Amygdala (tissue), 56 donors: ENCODE results near the gene TMEM150C.
A peak's percentile ranks its signal among the peaks of the same experiment; 100 is the strongest.

Experiments used
- DNase-seq, 56 donors: peaks; one replicate each; lab custom pipeline; 2025; lab: John Stamatoyannopoulos, UW

TMEM150C gene

DNA sequence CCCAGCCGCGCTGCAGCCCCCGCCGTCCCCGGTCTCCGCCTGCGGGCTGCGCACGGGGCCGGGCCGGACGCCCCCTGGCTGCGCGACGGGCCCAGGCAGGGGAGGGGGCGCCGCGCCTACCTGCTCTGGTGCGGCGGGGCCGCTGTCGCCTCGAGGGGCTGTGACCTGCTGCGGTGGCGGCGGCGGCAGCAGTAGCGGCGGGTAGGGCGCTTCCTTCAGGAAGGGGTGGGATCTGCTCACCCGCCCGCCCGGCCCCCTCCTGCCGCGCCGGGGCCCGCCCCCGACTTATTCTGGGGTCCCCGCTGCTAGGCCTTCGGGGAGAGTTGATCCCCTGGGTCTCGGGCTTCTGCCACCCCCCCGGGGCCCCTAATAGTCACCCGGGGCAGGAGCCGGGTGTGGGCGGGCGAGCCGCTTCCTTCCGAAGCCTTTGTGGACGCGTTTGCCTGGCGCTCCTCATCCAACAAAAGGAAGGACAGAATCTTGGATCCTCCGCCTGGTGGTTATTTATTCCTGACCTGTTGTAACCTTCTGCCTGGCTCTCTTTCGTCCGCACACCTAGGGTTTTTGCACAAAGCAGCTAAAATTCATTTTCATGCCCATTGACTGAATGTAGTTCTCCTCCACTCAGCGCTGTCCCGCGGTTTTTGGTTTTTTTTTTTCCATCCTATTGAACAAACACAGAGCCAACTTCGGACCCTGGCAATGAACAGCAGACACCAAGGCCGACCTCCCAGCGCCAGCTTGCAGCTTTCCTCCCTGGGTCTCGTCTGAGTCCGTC lies at the start of gene TMEM150C:
Gene TMEM150C, minus strand, starts transcription at position 203 of the 778 bp plus-strand sequence. CDS start 57,331 bp downstream, outside the sequence.
- peak in 29 of 56 donors; percentile 2 to 65 (median 26) for DNase-seq

DNA sequence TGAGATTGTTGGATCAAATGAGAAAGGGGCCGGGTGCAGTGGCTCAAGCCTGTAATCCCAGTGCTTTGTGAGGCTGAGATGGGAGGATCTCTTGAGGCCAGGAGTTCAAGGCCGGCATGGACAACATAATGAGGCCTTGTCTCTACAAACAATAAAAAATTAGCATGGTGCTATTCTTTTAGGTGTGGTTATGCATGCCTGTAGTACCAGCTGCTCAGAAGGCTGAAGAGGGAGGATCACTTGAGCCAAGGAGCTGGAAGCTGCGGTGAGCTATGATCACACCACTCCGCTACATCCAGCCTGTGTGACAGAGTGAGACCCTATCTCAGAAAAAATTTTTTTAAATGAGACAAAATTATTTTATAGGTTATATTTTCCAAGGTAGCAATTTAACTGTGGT lies 49.7 kb upstream of the TMEM150C start:
- DNase-seq, result no peak

GRCh38 chr4:82610041-82610440 lies 48.3 kb upstream of the TMEM150C start:
- no peak for DNase-seq

- DNase-seq, result no peak
Observed at GRCh38 chr4:82606622-82607021, 44.8 kb upstream of the TMEM150C start.

DNA sequence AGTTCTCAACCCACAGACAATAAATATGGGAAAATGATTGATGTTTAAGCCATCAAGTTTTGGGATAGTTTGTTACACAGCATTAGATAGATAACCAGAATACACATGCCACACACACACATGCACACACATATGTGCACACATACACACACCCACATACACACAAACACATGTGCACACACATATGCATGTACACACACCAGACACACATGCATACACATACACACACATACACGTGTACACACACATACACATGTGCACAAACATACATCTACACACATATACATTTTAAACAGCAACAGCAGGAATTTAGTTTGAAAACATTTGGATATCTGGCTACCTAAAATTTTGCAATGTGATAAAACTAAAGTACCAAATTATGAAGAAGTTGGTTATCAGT lies 42.7 kb upstream of the TMEM150C start:
- DNase-seq, result no peak

GRCh38 chr4:82601242-82602015 lies 39.6 kb upstream of the TMEM150C start:
- DNase-seq, result no peak

GRCh38 chr4:82599336-82599735 lies 37.5 kb upstream of the TMEM150C start:
- DNase-seq, result no peak

GRCh38 chr4:82594456-82594855 lies 32.7 kb upstream of the TMEM150C start:
- no peak for DNase-seq

GRCh38 chr4:82593411-82593810 lies 31.6 kb upstream of the TMEM150C start:
- DNase-seq, result no peak

DNA sequence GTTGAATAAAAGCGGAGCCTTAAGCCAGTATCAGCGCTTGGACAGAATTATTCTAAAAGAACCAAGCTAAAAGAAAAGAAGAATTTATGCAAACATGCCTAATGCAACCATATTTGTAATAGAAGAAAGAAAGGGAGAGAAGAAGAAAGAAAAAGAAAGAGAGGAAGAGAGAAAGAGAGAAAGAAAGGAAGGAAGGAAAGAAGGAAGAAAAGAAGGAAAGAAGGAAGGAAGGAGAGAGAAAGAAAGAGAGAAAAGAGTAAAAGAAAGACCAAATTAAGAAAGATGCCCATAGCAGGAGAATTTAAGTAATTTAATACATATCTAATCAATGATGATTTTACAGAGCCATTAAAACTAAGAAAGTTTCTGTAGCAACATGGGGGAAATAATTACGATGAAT lies 30.9 kb upstream of the TMEM150C start:
- DNase-seq, result no peak

- DNase-seq, result no peak
Observed at GRCh38 chr4:82591592-82591991, 29.8 kb upstream of the TMEM150C start.

- DNase-seq, result no peak
Observed at GRCh38 chr4:82589756-82590155, 28.0 kb upstream of the TMEM150C start.

GRCh38 chr4:82588771-82589270 lies 27.0 kb upstream of the TMEM150C start:
- DNase-seq, result no peak

GRCh38 chr4:82587826-82588540 lies 26.2 kb upstream of the TMEM150C start:
- DNase-seq, result no peak

- DNase-seq, result peak in 10 of 56 donors; percentile 3 to 22 (median 6)
Observed at GRCh38 chr4:82585690-82586435, 24.1 kb upstream of the TMEM150C start.

DNA sequence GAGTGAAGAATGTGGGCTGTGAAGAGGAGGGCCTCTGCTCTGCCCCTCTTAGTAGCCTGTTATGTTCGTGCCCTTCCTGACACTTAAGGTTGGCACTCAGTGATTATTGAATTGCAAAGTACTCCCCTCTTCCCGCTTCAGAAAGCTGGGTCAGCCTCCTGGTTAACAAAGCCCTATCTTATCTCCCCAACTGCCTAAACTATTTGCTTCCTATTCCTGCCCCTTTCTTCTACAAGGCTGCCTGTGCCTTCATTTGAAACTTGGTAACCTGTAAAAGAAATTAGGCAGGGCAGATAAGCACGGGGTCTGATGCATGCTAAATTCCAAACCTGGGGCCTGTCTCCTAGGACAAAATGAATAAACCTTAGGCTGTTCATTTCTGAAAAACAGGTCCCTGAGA lies 23.1 kb upstream of the TMEM150C start:
- no peak for DNase-seq

DNA sequence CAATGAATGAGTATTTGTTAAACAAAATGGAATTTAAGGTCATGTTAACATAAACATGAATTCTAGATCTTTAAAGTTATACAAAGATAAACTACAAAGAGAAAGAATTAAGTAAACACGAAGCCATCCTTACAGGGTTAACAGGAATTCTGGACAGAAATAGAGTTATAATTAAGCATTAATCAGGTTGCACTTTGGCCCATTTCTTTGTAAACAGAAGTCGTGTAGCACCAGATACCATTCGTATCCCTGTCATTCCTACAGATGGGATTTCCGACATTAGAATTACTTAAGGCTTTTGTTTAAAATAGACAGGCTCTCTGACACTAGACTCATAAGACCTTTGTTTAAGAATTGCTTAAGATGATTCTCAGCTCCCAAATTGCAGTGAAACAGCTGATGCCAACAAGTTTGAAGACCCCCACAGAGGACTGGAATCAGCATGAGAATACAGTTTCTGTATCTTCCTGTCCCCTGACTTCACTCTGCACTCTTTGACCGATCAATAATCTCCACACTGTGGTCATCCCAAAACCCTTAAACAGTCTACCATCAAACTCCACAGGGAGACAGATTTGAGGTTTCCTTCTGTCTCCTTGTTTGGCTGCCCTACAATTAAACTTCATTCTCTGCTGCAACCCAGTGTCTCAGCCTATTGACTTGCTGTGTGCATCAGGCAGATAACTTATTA lies 22.3 kb upstream of the TMEM150C start:
- DNase-seq, result no peak

DNA sequence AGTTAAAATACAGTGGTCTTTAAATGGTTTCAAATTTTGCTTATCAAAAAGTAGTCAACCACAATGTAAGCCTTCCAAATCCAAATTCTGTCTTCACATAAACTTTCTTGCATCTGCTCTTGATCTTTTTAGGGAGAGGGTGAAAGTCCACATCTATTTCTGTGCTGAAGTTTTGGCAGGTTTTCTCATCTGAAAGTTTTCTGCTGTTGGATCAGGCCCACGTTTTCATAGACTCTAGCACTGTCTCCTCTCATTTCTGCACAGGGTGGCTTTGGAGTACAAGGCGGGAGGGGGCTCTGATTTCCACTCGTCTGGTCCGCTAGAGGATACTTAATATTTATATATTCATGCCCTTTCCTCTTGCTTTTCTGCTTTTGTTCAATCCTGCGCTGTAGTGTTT lies 18.1 kb upstream of the TMEM150C start:
- no peak for DNase-seq

GRCh38 chr4:82578935-82579334 lies 17.1 kb upstream of the TMEM150C start:
- no peak for DNase-seq

GRCh38 chr4:82577451-82577850 lies 15.7 kb upstream of the TMEM150C start:
- no peak for DNase-seq
